Loucy (cell line): ENCODE results near the gene IGSF5.

ENCODE experiments used
- CTCF ChIP-seq: fragments of 200-600 bp; sonication (generic); conservative IDR thresholded peaks from 2 replicates; pipeline ENCODE4 v1.5.1; 2014; ENCODE audit warnings: mild to moderate bottlenecking, antibody characterized with exemption, low read length
- EZH2phosphoT487 ChIP-seq: fragments of 200-600 bp; IDR thresholded peaks from 2 replicates; pipeline ENCODE4 v1.6.1; 2018; ENCODE audit warnings: antibody characterized with exemption, mild to moderate bottlenecking, moderate library complexity, borderline replicate concordance

DNA sequence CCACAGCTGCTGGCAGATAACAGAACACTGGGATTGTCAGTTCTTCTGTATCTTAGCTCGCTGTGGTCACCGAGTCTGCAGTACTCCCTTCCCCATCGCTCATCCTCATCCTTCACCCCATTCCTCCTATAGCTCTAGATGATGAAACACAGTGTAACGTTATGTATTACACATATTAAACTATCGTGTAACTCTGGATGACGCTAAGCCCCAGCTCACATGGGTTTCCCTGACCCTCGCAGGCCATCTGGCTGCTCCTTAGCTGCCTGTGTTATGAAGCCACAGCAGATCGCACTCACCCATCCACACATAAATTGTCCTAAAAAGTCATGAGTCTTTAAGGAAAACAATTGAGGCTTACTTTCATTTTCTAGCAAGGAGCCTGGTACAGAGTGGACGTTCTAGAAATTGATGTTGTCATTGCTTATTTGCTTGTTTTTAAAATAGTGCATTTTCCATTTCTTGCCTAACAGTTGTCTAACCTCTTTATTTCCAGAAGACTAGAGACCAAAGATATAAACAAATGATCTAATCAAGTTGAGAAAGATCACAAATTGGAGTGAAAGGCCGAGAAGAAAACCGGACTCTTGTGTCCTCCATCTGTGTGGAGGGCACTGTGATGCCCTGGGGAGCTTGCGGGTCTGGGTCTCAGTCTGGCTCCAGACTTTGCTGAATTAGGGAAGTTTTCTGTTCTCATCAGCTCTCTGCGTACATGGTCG lies 97.9 kb downstream of the IGSF5 start:
- no peak for TF ChIP-seq CTCF
- TF ChIP-seq EZH2phosphoT487, result no peak
